Hematopoietic multipotent progenitor cell treated with erythropoietin and hydrocortisone succinate and interleukin-3 and kit ligand, for 6 days (in vitro differentiated cells): ENCODE results near the gene KCNJ4.

Source experiments
- DNase-seq: peaks from one replicate; pipeline ENCODE4 v3.0.0-alpha.2; 2015

Gene KCNJ4

GRCh38 chr22:38451864-38452263 is 3.1 kb downstream of the KCNJ4 start:
- DNase-seq, result no peak

DNA sequence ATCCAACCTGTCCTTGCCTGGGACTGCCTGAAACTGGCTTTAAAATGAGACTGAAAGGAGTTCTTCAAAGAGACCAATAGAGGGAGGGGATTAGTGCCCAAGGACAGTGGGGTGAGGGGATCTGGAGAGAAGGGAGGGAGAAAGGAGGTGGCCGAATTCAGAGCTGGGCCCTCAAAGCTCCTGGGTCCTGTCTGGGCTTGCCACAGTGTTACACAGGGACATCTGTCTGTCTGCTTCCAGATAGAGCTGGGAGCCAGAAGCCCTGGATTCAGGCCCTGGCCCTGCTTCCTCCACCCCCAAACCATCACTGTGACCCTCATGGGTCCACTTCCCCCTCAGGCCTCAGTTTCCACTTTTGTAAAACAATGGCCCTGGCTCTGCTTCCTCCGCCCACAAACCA is 3.6 kb downstream of the KCNJ4 start:
- no peak for DNase-seq

- DNase-seq, result no peak
These were observed 4.7 kb downstream of the KCNJ4 start for GRCh38 chr22:38450234-38450797.

GRCh38 chr22:38449776-38450175 is 5.2 kb downstream of the KCNJ4 start:
- no peak for DNase-seq

- DNase-seq, result no peak
These were observed 5.9 kb downstream of the KCNJ4 start for GRCh38 chr22:38448945-38449745.

DNA sequence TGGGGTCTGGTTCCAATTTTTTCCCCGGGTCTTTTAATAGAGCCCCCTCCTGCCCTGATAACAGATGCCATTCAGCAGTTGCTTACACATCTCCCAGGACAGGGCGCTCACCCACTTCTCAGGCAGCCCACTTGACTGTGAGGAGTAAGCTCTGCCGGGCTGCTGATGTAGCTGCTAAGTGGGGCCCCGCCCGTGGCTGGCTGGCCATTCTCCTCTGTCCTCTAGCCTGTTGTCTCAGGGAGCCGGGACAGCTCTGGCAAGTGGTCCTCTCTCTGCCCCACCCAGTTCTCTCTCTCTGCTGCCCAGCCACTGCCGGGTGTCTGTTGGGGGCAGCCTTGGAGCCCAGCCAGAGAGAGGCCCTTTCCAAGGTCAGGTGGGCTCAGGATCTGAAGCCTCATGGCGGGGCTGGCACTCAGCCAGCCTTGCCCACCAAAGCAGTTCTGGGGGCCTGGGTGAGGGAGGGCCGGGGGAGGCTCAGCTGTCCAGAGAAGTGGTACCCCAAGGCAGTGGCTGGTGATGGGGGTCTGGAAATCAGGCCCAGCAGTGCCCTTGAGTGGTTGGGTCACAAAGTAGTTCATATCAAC is 8.9 kb downstream of the KCNJ4 start:
- DNase-seq, result no peak

DNA sequence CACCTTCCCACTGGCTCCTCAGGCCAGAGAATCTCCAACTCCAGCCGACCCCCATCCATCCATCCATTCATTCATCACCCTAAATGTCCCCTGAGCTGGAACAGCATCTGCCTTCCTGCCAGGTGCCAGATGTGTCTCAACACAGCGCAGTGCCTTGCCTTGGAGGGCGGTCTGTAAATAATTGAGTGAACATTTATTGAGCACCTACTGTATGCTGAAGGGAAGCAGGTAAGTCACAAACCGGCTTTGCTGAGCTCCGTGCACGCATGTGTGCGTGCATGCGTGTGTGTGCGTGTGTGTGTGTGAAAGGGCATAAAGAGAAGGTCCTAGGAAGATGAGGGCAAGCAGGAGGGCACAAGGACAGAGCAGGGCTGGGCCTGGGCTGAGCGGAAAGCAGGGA is 10.2 kb downstream of the KCNJ4 start:
- no peak for DNase-seq

DNA sequence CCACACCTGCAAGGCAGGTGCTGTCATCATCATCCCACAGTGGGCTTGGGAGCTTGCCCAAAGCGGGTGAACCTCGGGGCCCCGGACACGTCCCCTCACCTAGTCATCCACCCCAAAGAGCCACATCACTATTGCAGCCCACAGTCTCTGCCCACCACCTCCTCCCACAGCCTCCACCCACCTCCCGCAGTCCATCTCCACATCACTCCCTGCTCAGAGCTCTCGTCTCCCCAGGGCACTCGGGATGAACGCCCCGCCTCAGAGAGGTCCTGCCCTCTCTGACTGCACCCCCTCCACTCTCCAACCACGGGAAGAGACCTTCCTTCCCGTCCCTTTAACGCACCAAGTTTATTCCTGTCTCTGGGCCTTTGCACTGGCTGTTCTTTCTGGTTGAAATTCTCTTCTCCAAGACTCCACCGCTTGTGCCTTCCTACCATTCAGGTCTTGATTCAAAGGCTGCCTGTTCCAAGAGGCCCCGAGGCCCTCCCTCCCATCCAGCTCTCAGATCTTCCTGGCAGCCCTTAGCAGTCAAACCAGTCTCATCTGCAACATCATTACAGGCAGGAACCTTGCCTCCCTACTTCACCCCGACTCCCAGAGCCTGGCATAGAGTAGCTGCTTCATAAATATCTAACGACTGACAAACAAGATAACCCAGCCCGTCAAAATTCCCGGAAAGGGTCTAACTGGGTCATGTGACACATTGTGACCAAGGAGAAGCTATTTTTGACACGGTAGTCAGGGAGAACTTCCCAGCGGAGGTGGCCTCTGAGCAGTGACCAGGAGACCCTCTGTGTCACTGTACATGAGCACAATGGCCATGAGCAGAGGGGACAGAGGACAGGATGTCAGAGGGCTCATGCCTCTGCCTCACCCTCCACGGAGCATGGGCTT is 11.1 kb downstream of the KCNJ4 start:
- no peak for DNase-seq

DNA sequence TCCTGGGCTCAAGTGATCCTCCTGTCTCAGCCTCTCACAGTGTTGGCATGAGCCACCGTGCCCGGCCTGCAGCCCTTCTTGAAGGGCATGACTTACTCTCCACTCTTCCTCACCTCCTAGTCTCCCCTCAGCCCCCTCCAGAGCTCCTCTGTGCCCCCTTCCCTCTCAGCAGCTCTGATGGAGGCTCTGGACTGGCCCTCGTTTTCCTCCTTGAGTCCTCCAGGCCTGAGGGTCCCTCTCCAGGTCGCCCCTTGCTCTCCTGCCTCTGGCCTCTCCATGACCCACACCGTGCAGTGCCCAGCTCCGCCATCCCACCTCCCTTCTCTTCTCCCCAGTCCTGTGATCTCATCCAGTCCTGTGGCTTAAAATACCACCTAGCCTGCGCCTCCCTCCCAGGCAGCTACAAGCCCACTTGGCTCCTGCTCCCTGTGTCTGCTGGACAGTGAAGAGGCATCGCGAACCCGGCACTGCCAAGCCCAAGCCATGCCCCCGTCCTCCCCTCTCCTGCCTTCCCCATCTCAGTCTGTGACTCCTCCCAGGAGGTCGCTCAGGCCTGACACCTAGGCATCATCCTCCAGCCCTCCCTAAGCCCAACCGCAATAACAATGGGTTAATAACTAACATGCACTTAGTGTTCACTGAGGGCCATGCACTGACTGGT is 11.9 kb downstream of the KCNJ4 start:
- DNase-seq, result no peak

GRCh38 chr22:38441620-38442287 is 13.2 kb downstream of the KCNJ4 start:
- DNase-seq, result no peak

DNA sequence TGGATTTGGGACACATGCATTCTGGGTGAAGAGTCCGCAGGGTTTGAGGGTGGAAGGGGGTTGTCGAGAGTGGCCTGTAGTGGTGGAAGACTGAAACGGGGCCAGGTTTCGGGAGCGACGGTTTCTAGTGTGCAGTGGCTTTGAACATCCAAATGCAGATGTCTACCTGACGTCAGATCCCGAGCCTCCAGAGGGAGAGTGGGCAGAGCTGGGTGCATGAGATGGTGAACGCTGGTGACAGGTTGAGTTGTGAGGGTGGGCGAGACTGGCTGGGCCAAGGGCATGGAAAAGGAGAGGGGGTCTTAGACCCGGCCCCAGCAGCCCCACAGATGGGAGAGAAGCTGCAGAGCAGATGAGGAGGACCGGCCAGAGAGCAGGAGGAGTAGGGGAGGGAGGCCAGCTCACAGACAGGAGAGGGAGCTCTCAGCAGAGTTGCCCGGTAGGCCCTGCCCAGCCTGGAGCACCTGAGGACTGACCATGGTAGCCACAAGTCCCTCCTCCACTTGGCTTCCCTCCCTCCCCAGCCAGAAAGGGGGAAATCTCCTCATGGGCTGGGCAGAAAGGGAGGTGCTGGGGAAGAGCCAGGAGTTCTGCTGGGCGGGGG is 14.2 kb downstream of the KCNJ4 start:
- DNase-seq, result no peak

- DNase-seq, result no peak
These were observed 17.6 kb downstream of the KCNJ4 start for GRCh38 chr22:38437416-38437815.

- DNase-seq, result no peak
These were observed 18.2 kb downstream of the KCNJ4 start for GRCh38 chr22:38436629-38437395.

- no peak for DNase-seq
These were observed 19.0 kb downstream of the KCNJ4 start for GRCh38 chr22:38435965-38436364.

GRCh38 chr22:38435010-38435409 is 20.0 kb downstream of the KCNJ4 start:
- DNase-seq, result no peak

- DNase-seq, result no peak
These were observed 21.1 kb downstream of the KCNJ4 start for GRCh38 chr22:38433871-38434270.

- DNase-seq, result no peak
These were observed 22.7 kb downstream of the KCNJ4 start for GRCh38 chr22:38432264-38432663.

DNA sequence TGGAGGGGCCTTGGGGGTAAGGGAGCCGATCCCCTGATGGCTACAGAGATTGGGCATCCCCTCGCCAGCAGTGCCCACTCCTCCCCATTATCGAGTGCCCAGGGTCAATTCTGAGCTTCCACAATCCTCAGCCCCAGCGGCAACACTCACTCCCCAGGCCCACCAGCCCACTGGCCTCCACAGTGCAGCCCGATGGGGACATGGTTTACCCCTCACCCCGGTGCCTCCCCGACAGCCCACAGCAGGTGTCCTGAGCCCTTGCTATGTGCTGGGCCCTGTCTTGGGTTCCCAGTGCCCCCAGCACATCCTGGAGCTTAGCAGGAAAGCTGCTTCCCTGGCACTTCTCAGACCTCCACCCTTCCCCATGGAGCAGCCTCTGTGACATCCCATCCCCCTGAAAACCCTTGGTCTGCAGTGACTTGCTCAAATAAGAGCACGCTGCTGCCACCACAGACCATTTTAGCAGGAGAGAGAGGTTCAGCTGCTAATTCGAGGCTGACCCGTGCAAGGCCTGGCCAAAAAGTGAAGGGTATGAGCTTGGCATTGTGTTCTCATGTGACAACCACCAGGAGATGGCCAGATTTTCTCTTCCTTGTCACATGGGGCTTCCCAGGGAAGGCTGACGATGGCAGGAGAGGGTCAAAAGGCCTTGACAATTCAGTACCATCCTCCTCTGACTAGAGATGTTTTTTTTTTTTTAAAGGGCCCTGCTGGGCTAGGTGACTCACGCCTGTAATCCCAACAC is 23.6 kb downstream of the KCNJ4 start:
- DNase-seq, result no peak

DNA sequence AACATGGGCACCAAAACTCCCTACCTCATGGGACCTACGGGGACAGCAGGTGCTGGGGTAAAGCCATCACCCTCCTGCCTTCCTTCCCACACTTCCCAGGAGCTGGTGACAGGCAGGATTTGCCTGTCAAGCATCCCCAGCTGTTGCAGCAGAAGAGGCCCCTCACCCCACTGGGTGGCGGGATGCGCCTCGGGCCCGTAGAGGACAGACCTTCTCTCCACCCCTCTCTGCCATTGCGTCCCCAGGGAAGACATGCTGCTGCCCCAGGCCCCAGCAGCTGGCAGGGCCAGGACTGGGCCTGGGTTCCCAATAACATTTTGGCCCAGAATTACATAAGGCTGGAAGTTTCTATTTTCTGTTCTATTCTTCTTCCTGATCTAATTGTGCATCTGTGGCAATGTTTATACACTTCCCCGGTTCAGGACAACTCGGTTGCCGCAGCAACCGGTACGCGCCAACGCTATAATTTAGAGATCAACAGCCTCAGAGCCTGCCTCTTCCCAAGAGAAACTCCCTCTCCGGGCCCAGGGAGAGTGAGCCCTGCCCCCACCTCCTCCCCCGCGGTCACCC is 25.4 kb downstream of the KCNJ4 start:
- no peak for DNase-seq

DNA sequence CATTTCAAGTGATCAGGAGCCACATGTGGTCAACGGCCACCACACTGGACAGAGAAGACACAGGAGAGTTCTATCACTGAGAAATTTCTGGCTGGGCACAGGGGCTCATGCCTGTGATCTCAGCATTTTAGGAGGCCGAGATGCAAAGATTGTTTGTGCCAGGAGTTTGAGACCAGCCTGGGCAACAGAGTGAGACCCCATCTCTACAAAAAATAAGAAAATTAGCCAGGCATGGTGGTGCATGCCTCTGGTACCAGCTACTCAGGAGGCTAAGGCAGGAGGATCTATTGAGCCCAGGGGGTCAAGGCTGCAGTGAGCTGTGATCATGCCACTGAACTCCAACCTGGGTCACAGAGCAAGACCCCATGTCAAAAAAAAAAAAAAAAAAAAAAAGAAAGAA is 26.3 kb downstream of the KCNJ4 start:
- no peak for DNase-seq
